Measurements from ENCODE around the gene FGGY.

The FGGY gene

GRCh38 chr1:59390307-59390706 lies 93.4 kb downstream of the FGGY start:
- DNase-seq: no peak

GRCh38 chr1:59391212-59392179 lies 94.6 kb downstream of the FGGY start:
- DNase-seq: no peak

- peak; percentile 98 for DNase-seq
Measured at GRCh38 chr1:59393211-59394180, 96.6 kb downstream of the FGGY start.

GRCh38 chr1:59394706-59395425 lies 98.0 kb downstream of the FGGY start:
- DNase-seq: peak in 1 of 2 experiments; percentile 15

GRCh38 chr1:59396387-59396786 lies 99.5 kb downstream of the FGGY start:
- DNase-seq: no peak

- DNase-seq: no peak
Measured at GRCh38 chr1:59397139-59397858, 100.4 kb downstream of the FGGY start.

GRCh38 chr1:59399642-59400041 lies 102.7 kb downstream of the FGGY start:
- no peak for DNase-seq

- DNase-seq: no peak
Measured at GRCh38 chr1:59401581-59401980, 104.7 kb downstream of the FGGY start.

- DNase-seq: no peak
Measured at GRCh38 chr1:59404796-59405195, 107.9 kb downstream of the FGGY start.

GRCh38 chr1:59406437-59407164 lies 109.7 kb downstream of the FGGY start:
- DNase-seq: no peak

- DNase-seq: no peak
Measured at GRCh38 chr1:59408608-59409240, 111.8 kb downstream of the FGGY start.

- DNase-seq: no peak
Measured at GRCh38 chr1:59409549-59409948, 112.7 kb downstream of the FGGY start.

GRCh38 chr1:59409986-59410385 lies 113.1 kb downstream of the FGGY start:
- no peak for DNase-seq

- no peak for DNase-seq
Measured at GRCh38 chr1:59410457-59410856, 113.6 kb downstream of the FGGY start.

GRCh38 chr1:59411147-59411546 lies 114.3 kb downstream of the FGGY start:
- peak in 1 of 2 experiments; percentile 10 for DNase-seq

GRCh38 chr1:59412718-59413326 lies 115.9 kb downstream of the FGGY start:
- DNase-seq: no peak

GRCh38 chr1:59413327-59413720 lies 116.4 kb downstream of the FGGY start:
- DNase-seq: no peak

- DNase-seq: peak in 1 of 2 experiments; percentile 53
Measured at GRCh38 chr1:59414406-59415133, 117.7 kb downstream of the FGGY start.

- no peak for DNase-seq
Measured at GRCh38 chr1:59415286-59415850, 118.5 kb downstream of the FGGY start.
